ENCODE data around the gene TLR9.

Gene TLR9

DNA sequence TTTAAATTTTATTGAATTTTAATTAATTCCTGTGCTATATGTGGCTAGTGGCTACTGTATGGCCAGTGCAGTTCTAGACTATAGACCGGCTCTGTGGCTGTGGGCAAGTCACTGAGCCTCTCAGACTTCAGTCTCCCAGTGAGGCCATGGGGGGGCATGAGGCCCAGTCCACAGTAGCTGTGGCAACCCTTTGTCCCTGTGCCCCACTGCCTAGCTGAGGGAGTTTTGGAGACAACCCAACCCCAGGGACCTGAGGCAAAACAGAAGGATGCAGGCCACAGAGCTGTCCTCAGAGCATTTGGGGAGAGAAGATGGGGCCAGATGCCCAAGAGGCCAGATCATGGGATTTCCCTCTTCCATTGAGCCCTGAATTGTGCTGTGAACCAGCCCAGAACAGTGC, 52.3 kb downstream of the TLR9 start:
- DNase-seq (ENCODE audit: low read depth in 2 of 2), result no peak

DNA sequence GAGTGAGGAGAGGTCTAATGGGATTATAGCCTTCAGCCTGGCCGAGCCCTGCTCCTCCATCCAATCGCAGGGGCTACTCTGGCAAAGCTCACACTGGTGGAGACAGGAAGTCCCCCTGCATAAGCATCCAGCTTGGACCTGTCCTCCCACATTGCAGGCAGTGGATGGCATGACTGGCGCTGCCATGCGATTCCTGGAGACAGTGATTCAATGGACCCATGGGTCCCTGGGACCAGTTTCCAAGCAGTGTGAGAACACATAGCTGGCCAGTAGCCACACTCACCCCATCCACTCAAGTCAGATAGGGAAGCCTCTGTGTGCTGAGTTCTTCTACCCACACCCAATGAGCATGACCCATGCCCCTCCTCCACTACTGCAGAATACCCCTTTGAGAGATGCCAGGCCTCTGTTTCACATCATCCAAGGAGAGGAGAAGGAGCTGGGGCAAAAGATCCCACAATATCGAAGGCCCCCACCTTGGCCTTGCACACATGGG, 53.1 kb downstream of the TLR9 start:
- no peak for DNase-seq (ENCODE audit: low read depth in 2 of 2)

DNA sequence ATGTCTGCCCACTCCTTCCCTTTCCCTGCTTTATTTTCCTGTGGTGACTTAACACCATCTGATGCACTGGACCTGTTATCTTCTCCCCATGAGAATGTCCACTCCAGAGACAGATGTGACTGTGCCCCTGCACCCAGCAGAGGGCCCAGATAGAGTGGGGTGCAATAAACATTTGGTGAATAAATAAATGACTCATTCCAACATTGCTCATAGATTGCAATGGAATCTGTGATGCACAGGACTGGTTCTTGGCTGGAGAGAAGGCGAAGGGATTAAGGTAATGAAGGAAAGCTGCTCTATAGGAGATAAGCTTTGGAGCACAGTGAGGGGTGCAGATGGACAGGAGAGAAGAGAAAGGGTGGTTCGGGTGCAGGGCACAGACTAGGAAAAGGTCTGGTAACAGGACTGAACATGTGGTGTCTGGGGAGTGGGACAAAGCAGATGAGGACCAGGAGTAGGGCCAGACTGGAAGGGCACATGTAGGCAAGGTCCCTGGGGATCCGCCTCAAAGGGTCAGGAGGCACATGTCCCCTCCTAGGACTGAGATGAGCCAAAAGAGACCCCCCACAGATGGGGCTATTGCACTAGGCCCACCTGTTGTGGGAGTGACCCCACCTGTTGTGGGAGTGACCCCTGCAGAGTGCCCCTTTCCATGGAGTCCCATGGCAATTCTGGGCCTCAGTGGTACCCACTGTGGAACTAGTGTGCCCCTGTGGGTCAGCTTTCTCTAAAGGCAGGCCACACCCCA, 53.8 kb downstream of the TLR9 start:
- DNase-seq (ENCODE audit: low read depth in 2 of 2), result no peak

All from stimulated activated CD4-positive, alpha-beta T cell treated with anti-CD3 and anti-CD28 coated beads, Interleukin-4, amount 100 ng/mL, for 48 hours (primary cell).